Activated CD8-positive, alpha-beta memory T cell treated with anti-CD3 and anti-CD28 coated beads for 24 hours (primary cell): ENCODE measurements around the gene ZMIZ2.
A peak's percentile ranks its signal among the peaks of the same experiment; 100 is the strongest.
"Not testable (repeated sequence)": the region's sequence is repeated elsewhere in the genome, so short reads cannot be mapped to it uniquely, and the experiment has no call there.

Experiments
- DNase-seq: peaks from one replicate; pipeline ENCODE4 v3.0.0-alpha.2; 2020

Gene ZMIZ2

DNA sequence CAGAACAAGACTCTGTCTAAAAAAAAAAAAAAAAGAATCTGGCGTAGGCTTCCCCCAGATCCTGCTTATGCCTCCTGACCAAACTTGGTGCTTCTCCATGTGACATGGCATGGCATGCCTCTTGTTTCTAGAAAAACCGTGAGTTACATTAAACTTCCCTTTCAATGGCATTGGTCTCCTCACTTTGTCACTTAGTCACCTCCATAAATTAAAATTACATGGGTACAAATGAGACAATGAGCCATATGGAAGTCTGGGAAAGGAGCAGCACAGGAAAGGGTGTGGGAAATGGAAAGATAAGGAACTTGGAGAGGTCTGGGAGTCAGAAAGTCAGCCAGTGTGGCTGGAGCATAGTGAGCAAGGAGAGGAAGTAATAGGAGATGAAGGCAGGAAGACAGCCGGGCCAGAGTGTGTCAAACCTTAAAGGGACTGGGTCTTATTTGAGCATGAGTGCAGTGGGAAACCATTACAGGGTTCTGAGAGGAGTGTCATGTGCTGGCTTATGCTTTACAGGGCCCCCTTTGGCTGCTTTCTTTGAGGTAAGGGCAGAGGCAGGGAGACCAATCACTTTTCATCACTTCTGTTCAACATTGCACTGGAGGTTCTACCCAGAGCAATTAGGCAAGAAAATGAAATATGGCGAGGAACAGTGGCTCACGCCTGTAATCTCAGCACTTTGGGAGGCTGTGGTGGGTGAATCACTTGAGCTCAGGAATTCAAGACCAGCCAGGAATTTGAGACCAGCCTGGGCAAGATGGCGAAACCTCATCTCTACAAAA is 21.3 kb upstream of the ZMIZ2 start:
- no peak for DNase-seq

DNA sequence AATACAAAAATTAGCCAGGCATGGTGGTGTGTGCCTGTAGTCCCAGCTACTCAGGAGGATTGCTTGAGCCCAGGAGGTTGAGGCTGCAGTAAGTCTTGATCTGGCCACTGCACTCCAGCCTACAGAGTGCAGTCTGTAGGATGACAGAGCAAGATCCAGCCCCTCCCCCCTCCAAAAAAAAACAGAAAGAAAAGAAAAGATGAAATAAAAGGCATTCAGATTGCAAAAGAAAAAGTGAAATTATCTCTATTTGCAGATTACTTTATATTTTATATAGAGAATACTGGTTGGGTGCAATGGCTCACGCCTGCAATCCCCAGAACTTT is 20.7 kb upstream of the ZMIZ2 start:
- DNase-seq: no peak

GRCh38 chr7:44729949-44730590 is 18.6 kb upstream of the ZMIZ2 start:
- no peak for DNase-seq

DNA sequence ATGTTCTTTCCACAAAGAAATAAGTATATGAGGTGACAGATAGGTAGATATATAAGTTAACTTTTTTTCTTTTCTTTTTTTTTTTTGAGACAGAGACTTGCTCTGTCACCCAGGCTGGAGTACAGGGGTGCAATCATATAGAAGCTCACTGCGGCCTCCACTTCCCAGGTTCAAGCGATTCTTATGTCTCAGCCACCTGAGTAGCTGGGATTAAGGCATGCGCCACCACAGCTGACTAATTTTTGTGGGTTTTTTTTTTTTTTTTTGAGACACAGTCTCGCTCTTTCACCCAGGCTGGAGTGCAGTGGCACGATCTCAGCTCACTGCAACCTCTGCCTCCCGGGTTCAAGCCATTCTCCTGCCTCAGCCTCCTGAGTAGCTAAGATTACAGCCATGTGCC is 15.7 kb upstream of the ZMIZ2 start:
- DNase-seq: not testable (repeated sequence)

DNA sequence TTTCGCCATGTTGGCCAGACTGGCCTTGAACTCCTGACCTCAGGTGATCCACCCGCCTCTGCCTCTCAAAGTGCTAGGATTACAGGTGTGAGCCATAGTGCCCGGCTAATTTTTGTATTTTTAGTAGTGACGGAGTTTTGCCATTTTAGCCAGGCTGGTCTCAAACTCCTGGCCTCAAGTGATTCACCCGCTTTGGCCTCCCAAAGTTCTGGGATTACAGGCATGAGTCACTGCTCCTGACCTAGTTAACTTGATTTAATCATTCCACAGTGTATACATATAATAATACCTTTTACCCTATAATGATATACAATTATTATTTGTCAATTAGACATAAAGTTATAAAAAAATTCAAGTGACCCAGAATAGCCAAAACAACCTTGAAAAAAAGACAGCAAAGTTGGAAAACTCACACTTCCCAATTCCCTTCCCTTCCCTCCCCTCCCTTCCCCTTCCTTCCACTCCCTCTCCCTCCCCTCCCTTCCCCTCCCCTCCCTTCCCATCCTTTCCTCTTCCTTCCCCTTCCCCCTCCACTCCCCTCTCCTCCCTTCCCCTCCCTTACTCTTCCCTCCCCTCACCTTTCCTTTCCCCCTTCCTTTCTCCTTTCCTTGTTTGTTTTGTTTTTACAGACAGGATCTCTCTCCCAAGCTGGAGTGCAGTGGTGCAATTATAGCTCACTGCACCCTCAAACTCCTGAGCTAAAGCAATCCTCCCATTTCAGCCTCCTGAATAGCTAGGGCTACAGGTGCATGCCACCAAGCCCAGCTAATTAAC is 14.8 kb upstream of the ZMIZ2 start:
- no peak for DNase-seq

DNA sequence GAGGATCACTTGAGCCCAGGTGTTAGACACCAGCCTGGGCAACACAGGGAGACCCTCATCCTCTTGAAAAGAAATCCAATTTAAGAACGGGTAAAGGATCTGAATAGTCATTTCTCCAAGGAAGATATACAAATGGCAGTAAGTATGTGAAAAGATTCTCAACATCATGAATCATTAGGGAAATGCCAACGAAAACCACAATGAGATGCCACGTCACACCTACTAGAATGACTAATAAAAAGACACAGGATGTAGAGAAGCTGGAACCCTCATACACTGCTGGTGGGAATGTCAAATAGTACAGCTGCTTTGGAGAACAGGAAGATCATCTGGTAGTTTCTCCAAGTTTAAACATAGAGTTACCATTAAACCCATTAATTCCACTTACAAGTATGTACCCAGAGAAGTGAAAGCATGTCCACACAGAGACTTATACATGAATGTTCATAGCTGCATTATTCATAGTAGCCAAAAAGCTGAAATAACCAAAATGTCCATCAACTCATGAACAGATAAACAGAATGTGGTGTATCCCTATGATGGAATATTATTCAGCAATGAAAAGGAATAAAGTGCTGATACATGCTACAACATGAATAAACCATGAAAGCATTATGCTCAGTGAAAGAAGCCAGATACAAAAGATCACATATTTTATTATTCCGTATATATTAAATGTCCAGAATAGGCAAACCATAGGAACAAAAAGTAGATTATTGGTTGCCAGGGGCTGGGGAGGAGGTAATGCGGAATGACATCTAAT is 13.1 kb upstream of the ZMIZ2 start:
- no peak for DNase-seq

- DNase-seq: no peak
Observed at GRCh38 chr7:44736896-44737295, 11.8 kb upstream of the ZMIZ2 start.

GRCh38 chr7:44738051-44738723 is 10.5 kb upstream of the ZMIZ2 start:
- DNase-seq: no peak

- no peak for DNase-seq
Observed at GRCh38 chr7:44738876-44739665, 9.6 kb upstream of the ZMIZ2 start.

GRCh38 chr7:44740055-44740454 is 8.6 kb upstream of the ZMIZ2 start:
- no peak for DNase-seq

- no peak for DNase-seq
Observed at GRCh38 chr7:44743750-44744149, 4.9 kb upstream of the ZMIZ2 start.

- DNase-seq: peak; percentile 71
Observed at GRCh38 chr7:44748948-44749731, 493 bp downstream of the ZMIZ2 start.

DNA sequence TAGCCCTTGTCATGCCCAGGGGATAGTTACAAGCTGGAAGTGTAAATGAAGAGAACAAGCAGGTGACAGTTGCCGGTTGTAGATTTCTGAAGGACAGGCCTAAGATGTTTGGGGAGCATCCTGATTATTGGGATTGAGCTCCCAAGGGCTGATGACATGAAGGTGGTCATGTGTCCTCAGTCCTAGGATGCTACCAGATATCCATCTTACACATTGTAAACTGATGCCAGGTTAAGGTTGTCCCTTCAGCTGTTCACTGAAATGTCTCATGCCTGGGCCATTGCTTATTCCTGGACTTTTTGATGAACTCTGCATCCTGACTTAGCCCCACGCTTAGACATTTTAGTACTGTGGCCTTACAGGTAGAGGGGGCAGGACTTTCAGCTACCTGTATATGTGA is 1.3 kb downstream of the ZMIZ2 start:
- no peak for DNase-seq

- no peak for DNase-seq
Observed at GRCh38 chr7:44750424-44750823, 1.8 kb downstream of the ZMIZ2 start.

- DNase-seq: peak; percentile 73
Observed at GRCh38 chr7:44750921-44751571, 2.4 kb downstream of the ZMIZ2 start.

GRCh38 chr7:44752822-44753221 is 4.2 kb downstream of the ZMIZ2 start:
- DNase-seq: no peak

DNA sequence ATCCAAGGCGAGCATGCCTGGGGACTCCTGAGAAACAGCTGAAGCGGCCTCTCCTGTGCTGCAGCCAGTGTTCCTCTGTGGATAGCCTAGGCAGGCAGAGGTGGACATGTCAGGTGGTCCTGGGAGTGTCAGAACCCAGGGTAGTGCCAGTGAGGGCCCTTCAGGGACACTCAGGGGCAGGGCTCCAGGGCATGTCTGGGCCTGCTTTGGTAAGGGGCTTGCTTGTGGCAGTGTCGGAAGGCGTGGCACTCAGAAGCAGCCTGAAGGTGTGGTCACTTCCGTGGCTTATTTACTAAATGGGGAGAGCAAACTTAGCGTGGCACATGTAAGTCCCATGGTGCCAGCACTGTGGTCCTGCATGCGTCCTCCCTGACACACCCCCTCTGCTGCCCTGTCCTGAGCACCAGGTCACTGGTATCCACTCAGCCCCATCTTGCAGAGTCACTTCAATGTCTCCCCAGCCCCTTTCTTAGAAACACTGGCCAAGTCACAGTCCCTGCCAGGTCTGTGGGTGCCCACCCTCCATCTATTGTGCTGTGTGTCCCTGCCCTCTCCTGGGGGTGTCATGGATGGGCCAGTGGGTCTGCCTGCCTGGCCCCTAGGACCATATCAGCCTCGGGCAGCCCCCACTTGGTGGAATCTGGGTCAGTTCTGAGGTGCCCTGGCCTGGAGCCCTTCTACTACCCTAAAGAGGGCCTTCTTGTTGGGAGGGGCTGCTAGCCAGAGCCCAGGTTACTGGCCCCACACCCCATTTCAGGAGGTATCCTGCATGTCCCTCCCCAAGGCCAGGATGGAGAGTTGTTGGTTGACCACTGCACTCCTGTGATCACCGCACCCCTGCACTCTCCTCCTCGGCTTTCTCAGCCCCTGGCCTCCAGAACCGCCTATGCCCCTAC is 6.4 kb downstream of the ZMIZ2 start:
- DNase-seq: no peak

- no peak for DNase-seq
Observed at GRCh38 chr7:44755698-44756627, 7.3 kb downstream of the ZMIZ2 start.
